Stimulated activated CD4-positive, alpha-beta T cell treated with anti-CD3 and anti-CD28 coated beads, Interleukin-1b, Interleukin-23, amount 100 ng/mL, for 1 hour (primary cell): ENCODE results near the gene ITGB7.

Source experiments
- DNase-seq, 2 donors: peaks; one replicate each; pipeline ENCODE4 v3.0.0-alpha.2; 2020; ENCODE audit warnings: low read depth in 2 of 2

Gene ITGB7

DNA sequence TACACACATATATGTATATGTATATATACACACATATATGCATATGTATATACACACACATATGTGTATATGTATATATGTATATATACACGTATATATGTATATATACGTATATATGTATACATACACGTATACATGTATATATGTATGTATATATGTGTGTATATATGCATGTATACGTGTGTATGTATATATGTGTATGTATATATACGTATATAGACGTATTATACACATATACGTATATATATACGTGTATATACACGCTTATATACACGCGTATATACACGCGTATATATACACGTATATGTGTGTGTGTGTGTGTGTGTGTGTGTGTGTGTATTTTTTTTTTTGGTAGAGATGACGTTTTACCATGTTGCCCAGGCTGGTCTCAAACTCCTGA lies 59.4 kb downstream of the ITGB7 start:
- DNase-seq, result no peak

DNA sequence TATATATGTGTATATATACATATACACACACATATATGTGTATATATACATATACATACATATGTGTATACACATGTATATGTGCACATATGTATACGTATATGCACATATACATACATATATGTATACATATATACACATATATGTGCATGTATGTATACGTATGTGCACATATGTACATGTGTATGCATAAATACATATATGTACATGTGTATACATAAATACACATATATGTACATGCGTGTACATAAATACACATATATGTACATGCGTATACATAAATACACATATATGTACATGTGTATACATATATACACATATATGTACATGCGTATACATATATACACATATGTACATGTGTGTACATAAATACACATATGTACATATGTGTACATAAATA lies 59.9 kb downstream of the ITGB7 start:
- DNase-seq, result no peak

DNA sequence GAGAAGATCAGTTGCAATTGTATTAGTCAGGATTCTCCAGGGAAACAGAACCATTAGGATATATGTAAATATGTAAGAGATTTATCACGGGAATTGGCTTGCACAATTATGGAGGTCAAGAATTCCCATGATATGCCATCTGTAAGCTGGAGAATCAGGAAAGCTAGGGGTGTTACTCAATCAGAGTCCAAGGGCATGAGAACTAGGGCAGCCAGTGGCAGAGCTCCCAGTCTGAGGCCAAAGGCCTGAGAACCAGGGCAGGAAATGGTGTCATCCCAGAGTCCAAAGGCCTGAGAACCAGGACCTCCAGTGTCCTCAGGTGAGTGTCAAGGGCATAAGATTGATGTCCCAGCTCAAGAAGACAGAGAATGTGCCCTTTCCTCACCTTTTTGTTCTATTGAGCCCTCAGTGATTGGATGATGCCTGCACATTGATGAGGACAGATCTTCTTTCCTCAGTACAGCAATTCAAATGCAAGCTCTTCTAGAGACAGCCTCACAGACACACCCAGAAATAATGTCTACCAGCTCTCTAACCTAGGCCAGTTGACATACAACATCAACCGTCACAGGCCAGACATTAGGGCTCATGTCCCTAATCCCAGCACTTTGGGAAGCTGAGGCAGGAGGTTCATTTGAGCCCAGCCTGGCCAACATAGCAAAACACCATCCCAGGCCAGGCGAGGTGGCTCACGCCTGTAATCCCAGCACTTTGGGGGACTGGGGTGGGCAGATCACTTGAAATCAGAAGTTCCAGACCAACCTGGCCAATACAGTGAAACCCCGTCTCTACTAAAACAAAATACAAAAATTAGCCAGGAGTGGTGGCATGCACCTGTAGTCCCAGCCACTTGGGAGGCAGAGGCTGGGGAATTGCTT lies 61.4 kb downstream of the ITGB7 start:
- no peak for DNase-seq

DNA sequence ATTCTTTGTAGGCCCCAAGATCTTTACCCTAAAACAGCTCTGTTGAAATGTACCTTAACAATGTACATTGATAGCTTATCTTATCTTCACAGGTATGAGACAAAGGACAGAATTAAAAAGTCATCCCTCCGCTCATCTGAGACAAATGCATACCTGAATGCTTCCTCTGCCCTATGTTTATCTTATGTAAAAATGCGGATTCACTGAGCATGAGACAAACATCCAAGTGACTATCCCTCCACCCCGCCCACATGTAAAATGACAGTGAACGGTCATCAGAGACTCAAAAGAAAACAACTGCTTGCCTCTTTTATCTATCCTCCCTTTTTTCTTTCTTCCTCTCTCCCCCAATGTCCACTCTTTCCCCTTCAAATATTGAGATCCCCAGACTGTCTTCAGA lies 63.7 kb downstream of the ITGB7 start:
- no peak for DNase-seq
